ENCODE data around the gene SH2D3C. TPM values are rescaled to one million over a fixed set of nuclear protein-coding genes. Genes with fewer than 3 reads are reported as not detected.

SH2D3C gene
- total RNA-seq, 4 donors from 2014 or later = 1.4 to 22.3 (median 4.1) TPM

DNA sequence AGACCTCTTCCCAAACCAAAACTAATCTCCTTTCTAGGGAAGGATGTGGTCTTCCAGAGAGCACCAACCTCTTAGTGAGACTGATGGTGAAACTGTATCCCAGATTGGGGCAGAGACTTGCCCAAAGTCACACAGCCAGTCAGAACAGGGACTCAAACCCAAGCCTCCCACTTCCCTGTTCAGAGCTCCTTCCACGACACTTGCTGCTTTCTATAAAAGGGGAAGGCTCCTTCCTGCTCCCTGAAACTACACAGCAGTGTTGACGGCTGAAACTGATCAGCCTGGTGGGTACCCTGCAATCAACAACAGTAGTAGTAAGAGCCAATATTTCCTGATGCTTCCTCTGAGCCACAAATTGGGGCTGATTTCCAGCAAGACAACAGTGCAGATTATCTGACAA is 44.9 kb downstream of the SH2D3C start:
- DNase-seq = no peak
- Histone ChIP-seq H3K27me3 (no peaks in the 10 kb centered on the region), H3K27ac (peak overlapping the region in 1 of 4 donors; percentile 25), H3K36me3 (peaks cover 0 to 18% (median 0%) of the 10 kb centered on the region in 3 donors), H3K4me3 (no peak overlapping the region), H3K9me3 (no peaks in the 10 kb centered on the region), H3K4me1 (peaks cover 0 to 7% (median 3%) of the 10 kb centered on the region in 4 donors)
- TF ChIP-seq, protein P1, sequence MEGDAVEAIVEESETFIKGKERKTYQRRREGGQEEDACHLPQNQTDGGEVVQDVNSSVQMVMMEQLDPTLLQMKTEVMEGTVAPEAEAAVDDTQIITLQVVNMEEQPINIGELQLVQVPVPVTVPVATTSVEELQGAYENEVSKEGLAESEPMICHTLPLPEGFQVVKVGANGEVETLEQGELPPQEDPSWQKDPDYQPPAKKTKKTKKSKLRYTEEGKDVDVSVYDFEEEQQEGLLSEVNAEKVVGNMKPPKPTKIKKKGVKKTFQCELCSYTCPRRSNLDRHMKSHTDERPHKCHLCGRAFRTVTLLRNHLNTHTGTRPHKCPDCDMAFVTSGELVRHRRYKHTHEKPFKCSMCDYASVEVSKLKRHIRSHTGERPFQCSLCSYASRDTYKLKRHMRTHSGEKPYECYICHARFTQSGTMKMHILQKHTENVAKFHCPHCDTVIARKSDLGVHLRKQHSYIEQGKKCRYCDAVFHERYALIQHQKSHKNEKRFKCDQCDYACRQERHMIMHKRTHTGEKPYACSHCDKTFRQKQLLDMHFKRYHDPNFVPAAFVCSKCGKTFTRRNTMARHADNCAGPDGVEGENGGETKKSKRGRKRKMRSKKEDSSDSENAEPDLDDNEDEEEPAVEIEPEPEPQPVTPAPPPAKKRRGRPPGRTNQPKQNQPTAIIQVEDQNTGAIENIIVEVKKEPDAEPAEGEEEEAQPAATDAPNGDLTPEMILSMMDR (IDR thresholded peaks at IDR 0.05) = no peak
- TF ChIP-seq POLR2A (IDR thresholded peaks at IDR 0.05) = no peak

DNA sequence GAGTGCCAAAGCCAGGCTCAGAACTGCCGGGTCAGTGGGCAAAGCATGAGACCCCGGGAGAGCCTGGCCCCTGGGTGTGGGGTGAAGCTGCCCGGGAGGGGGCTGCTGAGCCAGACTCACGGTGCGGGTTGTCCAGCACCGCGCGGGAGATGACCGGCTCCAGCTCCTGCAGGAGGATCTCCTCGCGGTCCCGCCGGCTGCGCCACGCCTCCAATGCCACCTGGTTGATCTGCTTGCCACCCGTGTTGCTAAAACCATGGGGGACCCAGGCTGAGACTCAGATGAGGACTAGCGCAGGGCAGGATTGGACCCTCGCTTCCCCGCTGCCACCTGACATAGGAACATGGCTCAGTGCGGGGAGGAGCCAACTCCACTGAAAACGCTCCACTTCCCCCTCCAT is 46.0 kb downstream of the SH2D3C start:
- Histone ChIP-seq H3K4me3 (no peak overlapping the region), H3K4me1 (peaks cover 0 to 7% (median 3%) of the 10 kb centered on the region in 4 donors), H3K27me3 (no peaks in the 10 kb centered on the region), H3K9me3 (no peaks in the 10 kb centered on the region), H3K36me3 (peaks cover 0 to 15% (median 0%) of the 10 kb centered on the region in 3 donors), H3K27ac (no peak overlapping the region)
- TF ChIP-seq, protein P1 (IDR thresholded peaks at IDR 0.05) = no peak
- TF ChIP-seq POLR2A (IDR thresholded peaks at IDR 0.05) = no peak
- no peak for DNase-seq

DNA sequence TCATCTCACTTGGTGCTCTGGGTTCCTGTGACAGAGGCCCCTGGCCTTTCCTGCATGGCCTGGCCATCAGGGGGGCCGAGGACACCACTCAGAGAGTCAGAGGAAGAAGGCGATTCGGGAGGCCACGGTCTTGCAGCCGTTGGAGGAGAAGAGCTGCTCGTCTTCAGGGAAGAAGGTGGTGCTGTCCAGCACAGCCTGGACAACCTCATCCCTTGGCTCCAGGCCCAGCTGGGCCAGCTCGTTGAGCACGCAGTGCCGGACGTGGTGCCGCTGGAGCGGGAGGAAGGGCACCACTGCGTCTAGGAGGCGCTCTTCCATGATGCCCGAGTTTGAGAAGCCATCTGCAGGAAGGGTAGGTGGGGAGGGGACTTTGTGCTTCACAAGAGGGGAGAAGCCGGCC is 46.5 kb downstream of the SH2D3C start:
- Histone ChIP-seq H3K36me3 (peaks cover 0 to 15% (median 0%) of the 10 kb centered on the region in 3 donors), H3K27ac (no peak overlapping the region), H3K9me3 (no peaks in the 10 kb centered on the region), H3K4me1 (peaks cover 0 to 7% (median 3%) of the 10 kb centered on the region in 4 donors), H3K27me3 (no peaks in the 10 kb centered on the region), H3K4me3 (no peak overlapping the region)
- TF ChIP-seq, protein P1 (IDR thresholded peaks at IDR 0.05) = no peak
- TF ChIP-seq POLR2A (IDR thresholded peaks at IDR 0.05) = no peak
- no peak for DNase-seq

DNA sequence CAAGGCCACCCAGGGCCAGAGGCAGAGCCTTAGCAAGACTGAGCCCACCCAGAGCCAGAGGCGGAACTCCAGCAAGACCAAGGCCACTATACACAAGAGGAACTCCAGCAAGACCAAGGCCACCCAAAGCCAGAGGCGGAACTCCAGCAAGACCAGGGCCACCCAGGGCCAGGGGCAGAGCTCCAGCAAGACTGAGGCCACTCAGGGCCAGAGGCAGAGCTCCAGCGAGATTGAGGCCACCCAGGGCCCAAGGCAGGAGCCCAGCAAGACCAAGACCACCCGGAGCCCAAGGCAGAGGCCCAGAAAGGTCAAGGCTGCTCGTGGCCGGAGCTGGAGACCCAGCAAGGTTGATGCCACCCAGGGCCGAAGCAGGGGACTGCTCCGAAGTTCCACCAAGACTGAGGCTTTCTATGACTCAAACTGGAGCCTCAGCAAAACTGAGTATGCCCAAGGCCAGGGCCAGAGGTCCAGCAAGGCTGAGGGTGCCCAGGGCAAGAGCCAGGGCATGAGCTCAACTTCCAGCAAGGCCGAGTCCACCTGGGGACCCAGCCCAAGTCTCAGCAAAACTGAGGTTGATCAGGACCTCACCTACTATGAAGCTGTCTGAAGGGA is 47.6 kb downstream of the SH2D3C start:
- Histone ChIP-seq H3K36me3 (peaks cover 0 to 15% (median 0%) of the 10 kb centered on the region in 3 donors), H3K27me3 (no peaks in the 10 kb centered on the region), H3K9me3 (no peaks in the 10 kb centered on the region), H3K27ac (no peak overlapping the region), H3K4me3 (no peak overlapping the region), H3K4me1 (peaks cover 0 to 7% (median 3%) of the 10 kb centered on the region in 4 donors)
- DNase-seq = no peak
- TF ChIP-seq, protein P1 (IDR thresholded peaks at IDR 0.05) = no peak
- no peak for TF ChIP-seq POLR2A (IDR thresholded peaks at IDR 0.05)

DNA sequence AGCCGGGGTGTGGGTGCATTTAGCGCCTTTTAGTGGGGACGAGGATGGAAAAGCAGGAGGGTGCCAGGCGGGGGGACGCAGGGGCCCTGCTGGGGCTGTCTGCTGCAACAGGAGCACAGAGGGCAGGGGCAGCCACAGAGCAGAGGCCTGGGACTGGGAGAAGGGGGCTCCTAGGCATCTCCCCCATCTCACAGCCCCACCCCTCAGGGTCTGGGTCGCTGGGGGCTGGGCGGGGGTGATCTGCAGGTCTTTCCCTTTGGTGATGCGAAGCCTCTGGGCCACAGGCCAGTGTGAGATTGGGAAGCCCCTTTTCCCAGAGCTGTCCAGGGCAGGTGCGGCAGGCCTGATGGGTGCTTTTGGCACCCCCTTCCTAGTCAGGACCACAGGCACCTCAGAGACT is 48.2 kb downstream of the SH2D3C start:
- DNase-seq = no peak

More for the DNA sequence above, 48.2 kb downstream of the SH2D3C start:
- Histone ChIP-seq H3K4me1 (peaks cover 0 to 7% (median 3%) of the 10 kb centered on the region in 4 donors), H3K9me3 (no peaks in the 10 kb centered on the region), H3K36me3 (peaks cover 0 to 15% (median 0%) of the 10 kb centered on the region in 3 donors), H3K27ac (no peak overlapping the region), H3K27me3 (no peaks in the 10 kb centered on the region), H3K4me3 (no peak overlapping the region)
- TF ChIP-seq, protein P1 (IDR thresholded peaks at IDR 0.05) = no peak
- no peak for TF ChIP-seq POLR2A (IDR thresholded peaks at IDR 0.05)

Data from Peyer's patch (tissue), 4 donors.